ENCODE results near the gene PF4V1. TPM values are rescaled to one million over a fixed set of nuclear protein-coding genes. Genes with fewer than 3 reads are reported as not detected.

The PF4V1 gene
- polyA plus RNA-seq, 1 donor: not detected

Other genes with a start within 250 kb of the PF4V1 start
- not detected for gene RASSF6, start 232.9 kb upstream of the PF4V1 start, polyA plus RNA-seq (ENCODE audit: insufficient read length)
- gene CXCL8, start 112.7 kb upstream of the PF4V1 start, polyA plus RNA-seq (ENCODE audit: insufficient read length): 3.3 TPM
- not detected for gene CXCL6, start 16.6 kb upstream of the PF4V1 start, polyA plus RNA-seq (ENCODE audit: insufficient read length)
- gene CXCL1, start 16.1 kb downstream of the PF4V1 start, polyA plus RNA-seq (ENCODE audit: insufficient read length): not detected
- 1.3 TPM for gene PF4, start 128.7 kb downstream of the PF4V1 start, polyA plus RNA-seq (ENCODE audit: insufficient read length)
- 2.8 TPM for gene PPBP, start 134.9 kb downstream of the PF4V1 start, polyA plus RNA-seq (ENCODE audit: insufficient read length)
- not detected for gene CXCL5, start 145.4 kb downstream of the PF4V1 start, polyA plus RNA-seq (ENCODE audit: insufficient read length)
- 0.09 TPM for gene CXCL3, start 185.4 kb downstream of the PF4V1 start, polyA plus RNA-seq (ENCODE audit: insufficient read length)
- 0.71 TPM for gene CXCL2, start 245.9 kb downstream of the PF4V1 start, polyA plus RNA-seq (ENCODE audit: insufficient read length)